HL-60 (cell line): ENCODE results near the gene LCA5.

Source experiments
- DNase-seq, 2 experiments: peaks; one replicate each; pipeline ENCODE4 v3.0.0-alpha.2; 2010 to 2020; ENCODE audit warnings: low read depth in 1 of 2, low spot score in 1 of 2
- H3K27ac ChIP-seq: fragments of 250-450 bp; sonication (Bioruptor Pico); replicated peaks from 2 replicates; pipeline ENCODE4 v1.5.1; 2020; ENCODE audit warnings: mild to moderate bottlenecking, moderate library complexity
- H3K27me3 ChIP-seq: fragments of 250-450 bp; sonication (Bioruptor Pico); 2 replicates; pipeline ENCODE4 v1.5.1; 2021; ENCODE audit warnings: mild to moderate bottlenecking, moderate library complexity; ENCODE audit not compliant: insufficient read depth, poor library complexity, severe bottlenecking
- H3K4me3 ChIP-seq: replicated peaks from 2 replicates; pipeline ENCODE4 v1.5.1; 2011; ENCODE audit warnings: mild to moderate bottlenecking, control low read depth, low read length; ENCODE audit not compliant: insufficient read depth
- CTCF ChIP-seq: IDR thresholded peaks from one replicate; pipeline ENCODE4 v1.5.1; 2011; ENCODE audit warnings: low read length, control low read depth, inconsistent platforms; ENCODE audit not compliant: insufficient read depth
- GABPA ChIP-seq: IDR thresholded peaks from 2 replicates; pipeline ENCODE4 v1.6.1; 2012; ENCODE audit warnings: low read depth
- POLR2AphosphoS5 ChIP-seq: IDR thresholded peaks from 2 replicates; pipeline ENCODE4 v1.6.1; 2012; ENCODE audit warnings: low read depth
- REST ChIP-seq: IDR thresholded peaks from 2 replicates; pipeline ENCODE4 v1.6.1; 2012; ENCODE audit warnings: low read depth; ENCODE audit not compliant: insufficient replicate concordance
- SPI1 ChIP-seq: IDR thresholded peaks from 2 replicates; pipeline ENCODE4 v1.6.1; 2012; ENCODE audit warnings: low read depth, mild to moderate bottlenecking, borderline replicate concordance

LCA5 gene

GRCh38 chr6:79513111-79513510 is 24.1 kb downstream of the LCA5 start:
- Histone ChIP-seq H3K27ac (no peak overlapping the region), H3K27me3 (no peaks in the 10 kb centered on the region), H3K4me3 (no peak overlapping the region)
- TF ChIP-seq GABPA (no peak), CTCF (no peak), SPI1 (no peak)
- DNase-seq, result no peak

- no peak overlapping the region for H3K4me3 ChIP-seq
- DNase-seq, result no peak
- H3K27ac ChIP-seq, result no peak overlapping the region
- no peaks in the 10 kb centered on the region for H3K27me3 ChIP-seq
- TF ChIP-seq REST, result no peak
- no peak for TF ChIP-seq GABPA
- TF ChIP-seq POLR2AphosphoS5, result no peak
- TF ChIP-seq SPI1, result no peak
- no peak for TF ChIP-seq CTCF
Measured at GRCh38 chr6:79512014-79512413, 25.2 kb downstream of the LCA5 start.

GRCh38 chr6:79510707-79511106 is 26.5 kb downstream of the LCA5 start:
- Histone ChIP-seq H3K27me3 (no peaks in the 10 kb centered on the region), H3K4me3 (no peak overlapping the region), H3K27ac (no peak overlapping the region)
- no peak for DNase-seq
- TF ChIP-seq CTCF, result no peak
- no peak for TF ChIP-seq GABPA

GRCh38 chr6:79506251-79506650 is 31.0 kb downstream of the LCA5 start:
- TF ChIP-seq REST, result no peak
- no peak for TF ChIP-seq POLR2AphosphoS5
- no peak for TF ChIP-seq GABPA
- TF ChIP-seq CTCF, result no peak
- no peak for TF ChIP-seq SPI1
- Histone ChIP-seq H3K27me3 (no peaks in the 10 kb centered on the region), H3K27ac (no peak overlapping the region), H3K4me3 (no peak overlapping the region)
- DNase-seq, result no peak
